IMR-90 (cell line): Measurements from ENCODE around the gene CDS1. TPM values are rescaled to one million over a fixed set of nuclear protein-coding genes. Genes with fewer than 3 reads are reported as not detected.

Experiments used
- ATAC-seq: fragments of 200-7000 bp; cut with Tn5 transposase; 2 replicates; pipeline ENCODE4 v1.9.1; 2020; ENCODE audit warnings: low read depth, mild to moderate bottlenecking, moderate library complexity
- BruUV-seq: library from RNA; stranded (reverse); fragments of 400-500 nt; replicated peaks from 2 replicates; lab custom pipeline; 2021; lab: Mats Ljungman, UMichigan
- CTCF ChIA-PET: fragments of 300-600 bp; formaldehyde crosslinking; extraction: SDS; loops from one replicate; lab custom pipeline; 2021; ENCODE audit warnings: antibody characterized with exemption; lab: Yijun Ruan, JAX
- POLR2A ChIA-PET: fragments of 300-600 bp; sonication (Branson Sonifier 250); formaldehyde crosslinking; loops from one replicate; lab custom pipeline; 2022; ENCODE audit warnings: antibody characterized with exemption; ENCODE audit not compliant: unreplicated experiment; lab: Charles Lee
- DNase-seq: peaks from one replicate; pipeline ENCODE4 v3.0.0; 2013
- H2AFZ ChIP-seq: replicated peaks from 2 replicates; pipeline ENCODE3; 2013; ENCODE audit warnings: low read length, mild to moderate bottlenecking; ENCODE audit not compliant: poor library complexity
- H2AK5ac ChIP-seq: 2 replicates; pipeline ENCODE4 v1.6.1; 2013; ENCODE audit warnings: low read depth, low read length, inconsistent platforms
- H2AK9ac ChIP-seq: replicated peaks from 2 replicates; pipeline ENCODE3; 2013; ENCODE audit warnings: mild to moderate bottlenecking, low read depth, low read length, moderate library complexity; ENCODE audit not compliant: poor library complexity
- H2BK120ac ChIP-seq: 2 replicates; pipeline ENCODE4 v1.6.1; 2013; ENCODE audit warnings: low read depth, low read length, inconsistent platforms
- H2BK15ac ChIP-seq: 3 replicates; pipeline ENCODE4 v1.6.1; 2013; ENCODE audit warnings: low read depth, low read length, inconsistent platforms
- H2BK20ac ChIP-seq: 2 replicates; pipeline ENCODE4 v1.6.1; 2013; ENCODE audit warnings: low read depth, mild to moderate bottlenecking, inconsistent platforms, low read length, moderate library complexity
- H2BK5ac ChIP-seq: 2 replicates; pipeline ENCODE4 v1.6.1; 2013; ENCODE audit warnings: mild to moderate bottlenecking, low read depth, low read length, inconsistent platforms; ENCODE audit not compliant: poor library complexity, severe bottlenecking
- H3K14ac ChIP-seq: replicated peaks from 2 replicates; pipeline ENCODE4 v1.6.1; 2013; ENCODE audit warnings: low read depth, low read length, inconsistent platforms
- H3K18ac ChIP-seq: 2 replicates; pipeline ENCODE4 v1.6.1; 2013; ENCODE audit warnings: low read depth, low read length, control low read depth
- H3K23ac ChIP-seq: 2 replicates; pipeline ENCODE4 v1.6.1; 2013; ENCODE audit warnings: low read depth, low read length, inconsistent platforms
- H3K27ac ChIP-seq: 2 replicates; pipeline ENCODE4 v1.5.1; 2013; ENCODE audit warnings: mild to moderate bottlenecking, control low read depth, low read length; ENCODE audit not compliant: insufficient read depth
- H3K27me3 ChIP-seq: 2 replicates; pipeline ENCODE4 v1.6.1; 2013; ENCODE audit warnings: low read length; ENCODE audit not compliant: control insufficient read depth, insufficient read depth
- H3K36me3 ChIP-seq: 2 replicates; pipeline ENCODE4 v1.6.1; 2013; ENCODE audit warnings: low read length, mixed read lengths; ENCODE audit not compliant: control insufficient read depth, insufficient read depth
- H3K4ac ChIP-seq: 2 replicates; pipeline ENCODE4 v1.6.1; 2013; ENCODE audit warnings: low read depth, low read length, inconsistent platforms
- H3K4me1 ChIP-seq: 2 replicates; pipeline ENCODE4 v1.6.1; 2013; ENCODE audit warnings: low read length, mixed read lengths; ENCODE audit not compliant: control insufficient read depth, insufficient read depth
- H3K4me2 ChIP-seq: 2 replicates; pipeline ENCODE4 v1.6.1; 2013; ENCODE audit warnings: low read depth, mild to moderate bottlenecking, control low read depth, low read length, moderate library complexity
- H3K4me3 ChIP-seq: 2 replicates; pipeline ENCODE4 v1.5.1; 2013; ENCODE audit warnings: low read depth, mild to moderate bottlenecking, control low read depth, low read length, moderate library complexity; ENCODE audit not compliant: insufficient read depth
- H3K56ac ChIP-seq: 2 replicates; pipeline ENCODE4 v1.6.1; 2013; ENCODE audit warnings: low read length, inconsistent platforms; ENCODE audit not compliant: insufficient read depth; ENCODE audit errors: extremely low read depth
- H3K79me1 ChIP-seq, 2 experiments: 2 replicates each; pipeline ENCODE4 v1.6.1; 2013; ENCODE audit warnings: low read length in 2 of 2, inconsistent platforms in 1 of 2, low read depth in 1 of 2
- H3K9ac ChIP-seq: 2 replicates; pipeline ENCODE4 v1.6.1; 2013; ENCODE audit warnings: low read depth, low read length, control low read depth
- H3K9me1 ChIP-seq: 2 replicates; pipeline ENCODE4 v1.6.1; 2013; ENCODE audit warnings: low read length, inconsistent platforms; ENCODE audit not compliant: insufficient read depth
- H3K9me3 ChIP-seq: 2 replicates; pipeline ENCODE4 v1.6.1; 2013; ENCODE audit warnings: low read length; ENCODE audit not compliant: control insufficient read depth, insufficient read depth
- H4K20me1 ChIP-seq: 2 replicates; pipeline ENCODE4 v1.6.1; 2013; ENCODE audit warnings: low read length, inconsistent platforms; ENCODE audit not compliant: insufficient read depth
- H4K5ac ChIP-seq: 2 replicates; pipeline ENCODE4 v1.6.1; 2013; ENCODE audit warnings: mild to moderate bottlenecking, low read depth, low read length, control low read depth
- H4K8ac ChIP-seq, 2 experiments: 2 replicates each; pipeline ENCODE4 v1.6.1; 2013; ENCODE audit warnings: low read depth in 2 of 2, low read length in 2 of 2, control low read depth in 1 of 2, inconsistent platforms in 1 of 2
- H4K91ac ChIP-seq: 2 replicates; pipeline ENCODE4 v1.6.1; 2013; ENCODE audit warnings: low read depth, low read length, inconsistent platforms; ENCODE audit not compliant: insufficient read depth
- BHLHE40 ChIP-seq: fragments of 150-350 bp; IDR thresholded peaks from 2 replicates; pipeline ENCODE4 v1.6.1; 2016; ENCODE audit warnings: mild to moderate bottlenecking, low read depth, low read length
- CEBPB ChIP-seq: IDR thresholded peaks from 2 replicates; pipeline ENCODE4 v1.6.1; 2012; ENCODE audit warnings: low read depth, low read length, improper control_type of control experiment
- CHD1 ChIP-seq: IDR thresholded peaks from 2 replicates; pipeline ENCODE4 v1.6.1; 2012; ENCODE audit warnings: low read depth, low read length, improper control_type of control experiment
- CTCF ChIP-seq: conservative IDR thresholded peaks from 2 replicates; pipeline ENCODE4 v1.5.1; 2012; ENCODE audit warnings: mild to moderate bottlenecking, low read depth, low read length, improper control_type of control experiment
- ELK1 ChIP-seq: fragments of 150-350 bp; IDR thresholded peaks from 2 replicates; pipeline ENCODE4 v1.6.1; 2016; ENCODE audit warnings: low read depth, mild to moderate bottlenecking, low read length, moderate library complexity, borderline replicate concordance
- FOS ChIP-seq: fragments of 150-350 bp; IDR thresholded peaks from 2 replicates; pipeline ENCODE4 v1.6.1; 2016; ENCODE audit warnings: low read depth, low read length
- MAFK ChIP-seq: IDR thresholded peaks from 2 replicates; pipeline ENCODE4 v1.6.1; 2012; ENCODE audit warnings: low read depth, low read length, improper control_type of control experiment
- MAZ ChIP-seq: IDR thresholded peaks from 2 replicates; pipeline ENCODE4 v1.6.1; 2012; ENCODE audit warnings: low read depth, mild to moderate bottlenecking, low read length, improper control_type of control experiment, moderate library complexity, borderline replicate concordance
- MXI1 ChIP-seq: IDR thresholded peaks from 2 replicates; pipeline ENCODE4 v1.6.1; 2012; ENCODE audit warnings: low read depth, mild to moderate bottlenecking, low read length, moderate library complexity, borderline replicate concordance
- NFE2L2 ChIP-seq: fragments of 150-350 bp; IDR thresholded peaks from 2 replicates; pipeline ENCODE4 v1.6.1; 2016; ENCODE audit warnings: low read depth, mild to moderate bottlenecking, low read length
- POLR2A ChIP-seq: IDR thresholded peaks from 2 replicates; pipeline ENCODE4 v1.6.1; 2012; ENCODE audit warnings: mild to moderate bottlenecking, low read depth, low read length
- RAD21 ChIP-seq: IDR thresholded peaks from 2 replicates; pipeline ENCODE4 v1.6.1; 2012; ENCODE audit warnings: low read length, improper control_type of control experiment
- RCOR1 ChIP-seq: IDR thresholded peaks from 2 replicates; pipeline ENCODE4 v1.6.1; 2012; ENCODE audit warnings: mild to moderate bottlenecking, low read length, improper control_type of control experiment; ENCODE audit not compliant: insufficient replicate concordance
- RFX5 ChIP-seq: IDR thresholded peaks from 2 replicates; pipeline ENCODE4 v1.8.0; 2012; ENCODE audit warnings: low read depth, mild to moderate bottlenecking, low read length, moderate library complexity
- SMC3 ChIP-seq: fragments of 150-350 bp; IDR thresholded peaks from 2 replicates; pipeline ENCODE4 v1.6.1; 2016; ENCODE audit warnings: low read depth, mild to moderate bottlenecking, antibody characterized with exemption, low read length, moderate library complexity
- USF2 ChIP-seq: fragments of 150-350 bp; IDR thresholded peaks from 2 replicates; pipeline ENCODE4 v1.6.1; 2017; ENCODE audit warnings: mild to moderate bottlenecking, antibody characterized with exemption, low read length, low read depth
- WGBS, 2 experiments: methylation state at CpG; one replicate each; pipeline versions ENCODE4 v1.1.5 to v1.1.7; 2013; ENCODE audit warnings: missing lambda C conversion rate in 2 of 2; ENCODE audit not compliant: insufficient read length in 1 of 2; ENCODE audit errors: extremely low coverage in 2 of 2; 5-methylcytosine and 5-hydroxymethylcytosine counted together
- dilution Hi-C: fragments of 300-500 bp; cut with HindIII; formaldehyde crosslinking; loops from one replicate; pipeline ENCODE4 v1.14.3; 2018; ENCODE audit warnings: low sequenced_read_pairs; ENCODE audit not compliant: unreplicated experiment
- in situ Hi-C: fragments of 300-500 bp; cut with MboI; formaldehyde crosslinking; loops from 3 replicates; pipeline ENCODE4 v1.14.3; 2019; ENCODE audit warnings: low sequenced_read_pairs, inconsistent platforms, mixed read lengths
- intact Hi-C: fragments of 100-400 bp; cut with micrococcal nuclease; formaldehyde crosslinking; loops from 2 replicates; pipeline ENCODE4 v1.10.0; 2022
- polyA plus RNA-seq, 3 experiments: library from polyadenylated mRNA; depleted of rRNA; stranded (reverse); fragments of >200 nt; gene quantifications; 2 replicates each; pipeline ENCODE4 v1.2.3, GENCODE V29; 2012; ENCODE audit warnings: low replicate concordance in 1 of 3
- total RNA-seq: library from RNA; depleted of rRNA; stranded (reverse); fragments of >200 nt; gene quantifications from 2 replicates; pipeline ENCODE4 v1.2.3, GENCODE V29; 2012

Gene CDS1
- total and polyA plus RNA-seq, 2 of the 4 experiments (the other 2 are of a cell fraction): under 0.01 to 0.02 TPM

- intact Hi-C loops: no loop called here
- DNase-seq (no peak), ATAC-seq (no peak)
- H3K9me3 ChIP-seq: no peaks in the 10 kb centered on the region
- no peak overlapping the region for H2AFZ ChIP-seq
- 100% methylated on average over 1 of the region's 1 CpG; no CpG with 5 or more reads in 1 of the 2 experiments for WGBS, 2 experiments
- H3K27ac ChIP-seq: no peak overlapping the region
- H3K4ac ChIP-seq: no peak overlapping the region
- no peak overlapping the region for H3K56ac ChIP-seq
- H2AK5ac ChIP-seq: no peak overlapping the region
- ChIA-PET POLR2A (interaction anchor here (0.6 kb wide), 1 partner anchor 1312 kb away, joined by 7 read pairs; no protein-coding TSS in a partner anchor), CTCF (no interaction called here)
- no peak overlapping the region for H2BK120ac ChIP-seq
- BruUV-seq: no TSS peak
- H3K14ac ChIP-seq: no peak overlapping the region
- no peak overlapping the region for H4K5ac ChIP-seq
- 0 out of 2 replicates have a peak, but pooled peaks cover 3% of the 10 kb centered on the region for H4K20me1 ChIP-seq
- H4K91ac ChIP-seq: no peak overlapping the region
- TF ChIP-seq CHD1 (no peak), RCOR1 (no peak), FOS (no peak), POLR2A (no peak), SMC3 (no peak), NFE2L2 (no peak), MXI1 (no peak), CTCF (no peak), MAFK (no peak), MAZ (no peak), ELK1 (no peak), USF2 (no peak), RFX5 (no peak), BHLHE40 (no peak), RAD21 (no peak), CEBPB (no peak)
- H3K9ac ChIP-seq: no peak overlapping the region
- no peak overlapping the region for H3K23ac ChIP-seq
- dilution Hi-C loops: no loop called here
- peaks cover 10% of the 10 kb centered on the region for H3K4me1 ChIP-seq
- no peak overlapping the region for H2BK20ac ChIP-seq
- no peak overlapping the region for H3K18ac ChIP-seq
- H3K36me3 ChIP-seq: peaks cover 13% of the 10 kb centered on the region
- H3K9me1 ChIP-seq: peaks cover 10% of the 10 kb centered on the region
- H3K4me2 ChIP-seq: no peak overlapping the region
- 0 out of 4 replicates have a peak, but pooled peaks cover 0 to 6% of the 10 kb centered on the region in 2 experiments for H3K79me1 ChIP-seq
- no peak overlapping the region for H2AK9ac ChIP-seq
- no peak overlapping the region for H2BK5ac ChIP-seq
- H4K8ac ChIP-seq: no peak overlapping the region
- no peak overlapping the region for H3K4me3 ChIP-seq
- no peaks in the 10 kb centered on the region for H3K27me3 ChIP-seq
- no peak overlapping the region for H2BK15ac ChIP-seq
- in situ Hi-C loops: no loop called here
These were observed 86.3 kb downstream of the CDS1 start for GRCh38 chr4:84669201-84669600.
